DMS114 treated with DMSO at 0.1 percent for 48 hours (cell line): ENCODE measurements around the gene NTF4.
"Not testable (repeated sequence)": the region's sequence is repeated elsewhere in the genome, so short reads cannot be mapped to it uniquely, and the experiment has no call there.

ENCODE experiments used
- DNase-seq: peaks from one replicate; lab custom pipeline; 2025; ENCODE audit not compliant: unreplicated experiment; lab: John Stamatoyannopoulos, UW

The NTF4 gene

DNA sequence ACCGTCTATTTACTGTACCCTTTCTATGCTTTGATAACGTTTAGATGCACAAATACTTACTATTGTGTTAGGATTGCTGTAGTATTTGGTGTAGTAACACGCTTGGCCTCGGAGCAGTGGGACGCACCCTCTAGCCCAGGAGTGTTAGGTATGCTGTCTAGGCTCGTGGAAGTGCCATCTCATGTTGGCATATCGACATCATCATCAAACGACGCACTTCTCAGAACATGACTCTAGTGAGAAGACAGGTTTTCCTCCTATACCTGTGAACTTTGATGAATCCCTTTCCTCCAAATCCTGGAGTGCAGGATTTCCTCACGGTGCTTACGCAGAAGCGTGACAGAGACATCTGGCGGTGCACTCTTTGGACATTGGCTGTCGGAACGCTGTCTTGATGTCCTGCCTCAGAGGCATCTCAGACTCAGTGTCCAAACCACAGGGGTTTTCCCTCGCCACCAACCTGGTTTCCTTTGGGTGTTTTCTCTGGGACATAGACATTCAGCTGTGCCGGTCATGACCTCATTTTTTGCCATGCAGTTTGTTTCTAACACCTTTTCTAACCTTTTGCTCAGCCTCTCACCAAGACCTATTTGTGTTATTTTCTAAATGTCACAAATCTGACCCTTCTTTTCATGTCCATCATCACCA, 26.9 kb upstream of the NTF4 start:
- no peak for DNase-seq

DNA sequence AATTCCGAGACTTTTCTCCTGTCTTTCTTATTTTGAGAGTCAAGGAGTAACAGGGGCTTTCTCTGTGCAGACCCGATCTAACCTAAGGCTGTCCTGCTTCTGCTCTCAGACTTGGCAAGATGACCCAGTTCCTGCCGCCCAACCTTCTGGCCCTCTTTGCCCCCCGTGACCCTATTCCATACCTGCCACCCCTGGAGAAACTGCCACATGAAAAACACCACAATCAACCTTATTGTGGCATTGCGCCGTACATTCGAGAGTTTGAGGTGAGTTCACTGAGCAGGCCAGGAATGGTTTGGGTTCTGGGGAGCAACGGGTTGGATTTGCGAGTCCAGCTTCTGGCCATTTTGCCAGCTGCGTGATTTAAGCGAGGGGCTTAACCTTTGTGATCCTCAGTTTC, 21.7 kb upstream of the NTF4 start:
- no peak for DNase-seq

- DNase-seq: no peak
Observed at GRCh38 chr19:49085868-49086232, 21.2 kb upstream of the NTF4 start.

GRCh38 chr19:49085020-49085867, 20.6 kb upstream of the NTF4 start, which contains the start of gene SNRNP70:
Gene SNRNP70 (plus strand): TSS chr19:49085451. CDS start chr19:49086415, 964 bp downstream.
- peak; percentile 91 for DNase-seq

DNA sequence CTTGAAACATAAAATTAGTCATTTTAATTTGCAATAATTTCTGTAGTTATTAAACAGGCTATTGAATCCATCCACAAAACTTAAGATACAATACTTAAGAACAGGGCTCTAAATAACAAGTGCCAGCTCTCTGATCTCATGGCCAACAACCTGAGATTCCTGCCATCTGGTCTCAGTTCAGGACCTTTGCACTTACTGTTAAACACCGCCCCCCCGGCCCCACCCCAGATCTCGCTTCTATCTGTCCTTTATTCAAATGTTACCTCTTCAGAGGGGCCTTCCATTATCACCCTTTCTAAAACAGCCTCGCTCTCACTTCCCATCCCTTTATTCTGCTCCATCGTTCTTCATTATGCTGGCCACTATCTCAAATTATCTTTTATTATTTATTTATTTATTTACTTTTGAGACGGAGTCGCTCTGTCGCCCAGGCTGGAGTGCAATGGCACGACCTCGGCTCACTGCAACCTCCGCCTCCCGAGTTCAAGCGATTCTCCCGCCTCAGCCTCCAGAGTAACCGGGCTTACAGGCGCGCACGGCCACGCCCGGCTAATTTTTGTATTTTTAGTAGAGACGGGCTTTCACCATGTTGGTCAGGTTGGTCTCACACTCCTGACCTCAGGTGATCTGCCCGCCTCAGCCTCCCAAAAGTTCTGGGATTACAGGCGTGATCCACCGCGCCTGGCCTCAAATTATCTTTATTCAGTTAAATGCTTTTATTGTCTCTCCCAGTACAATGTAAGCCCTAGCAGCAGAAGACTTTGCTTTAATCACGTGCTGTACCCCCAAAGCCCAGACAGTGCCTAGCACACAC, 19.8 kb upstream of the NTF4 start:
- no peak for DNase-seq

DNA sequence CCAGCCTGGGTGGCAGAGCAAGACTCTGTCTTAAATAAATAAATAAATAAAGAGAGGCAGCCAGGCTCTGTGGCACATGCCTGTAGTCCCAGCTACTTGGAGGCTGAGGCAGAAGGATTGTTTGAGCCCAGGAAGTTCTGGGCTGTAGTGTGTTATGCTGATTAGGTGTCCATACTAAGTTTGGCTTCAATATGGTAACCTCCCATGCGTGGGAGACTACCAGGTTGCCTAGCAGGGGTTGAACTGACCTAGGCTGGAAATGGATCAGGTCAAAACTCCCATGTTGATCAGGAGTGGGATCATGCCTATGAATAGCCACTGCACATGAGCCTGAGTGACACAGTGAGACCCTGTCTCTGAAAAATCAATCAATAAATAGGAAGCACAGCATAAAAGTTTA, 16.7 kb upstream of the NTF4 start:
- DNase-seq: no peak

DNA sequence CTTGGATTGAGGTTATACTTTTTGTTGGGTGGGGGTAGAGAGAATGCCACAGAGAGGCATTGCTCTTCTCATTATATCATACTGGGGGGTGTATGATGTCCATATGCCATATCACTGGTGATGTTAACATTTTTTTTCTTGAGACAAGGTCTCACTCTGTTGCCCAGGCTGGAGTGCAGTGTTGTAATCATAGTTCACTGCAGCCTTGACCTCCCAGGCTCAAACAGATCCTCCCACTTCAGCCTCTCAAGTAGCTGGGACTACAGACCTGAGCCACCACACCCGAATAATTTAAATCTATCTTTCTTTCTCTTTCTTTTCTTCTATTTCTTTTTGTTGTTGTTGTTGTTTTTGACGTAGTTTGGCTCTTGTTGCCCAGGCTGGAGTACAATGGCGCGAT, 15.8 kb upstream of the NTF4 start:
- DNase-seq: no peak

- not testable (repeated sequence) for DNase-seq
Observed at GRCh38 chr19:49074869-49075268, 10.3 kb upstream of the NTF4 start.

DNA sequence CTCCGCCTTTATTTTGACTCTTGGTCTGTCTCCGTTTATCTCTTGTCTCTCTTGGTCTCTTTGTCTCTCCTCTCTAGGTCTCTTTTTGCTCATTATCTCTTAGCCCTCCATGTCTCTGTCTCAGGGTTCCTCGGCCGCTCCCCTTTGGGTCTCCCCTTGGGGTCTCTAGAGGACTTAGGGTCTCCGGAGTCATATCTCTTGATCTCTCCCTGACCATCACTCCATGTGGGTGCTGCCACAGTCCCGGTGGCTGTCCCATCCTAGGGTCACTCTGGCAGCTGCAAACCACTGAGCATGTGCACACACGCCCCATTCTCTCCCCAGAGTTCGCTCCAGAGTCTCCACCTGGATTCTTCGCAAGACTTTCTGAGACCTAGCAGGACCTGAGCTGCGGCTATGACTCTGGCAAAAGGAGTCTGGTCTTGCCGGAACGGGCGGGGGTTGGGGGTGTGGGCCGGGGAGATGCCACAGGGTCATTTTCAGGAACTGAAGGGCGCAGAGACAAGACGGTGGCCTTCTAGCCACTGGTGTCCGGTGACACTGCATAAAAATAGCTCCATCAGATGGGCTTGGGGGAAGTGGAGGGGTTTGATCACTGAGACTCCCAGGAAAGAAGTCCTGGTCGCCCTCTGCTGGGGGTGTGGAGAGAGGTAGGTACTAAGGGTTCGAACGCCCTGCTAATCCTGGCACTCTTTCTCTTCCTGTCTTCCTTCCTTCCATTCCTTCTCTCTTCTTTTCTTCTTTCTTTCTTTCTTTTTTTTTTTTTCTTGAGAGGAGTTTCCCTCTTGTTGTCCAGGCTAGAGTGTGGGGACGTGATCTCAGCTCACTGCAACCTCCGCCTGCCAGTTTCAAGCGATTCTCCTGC, 9.1 kb upstream of the NTF4 start:
- no peak for DNase-seq

DNA sequence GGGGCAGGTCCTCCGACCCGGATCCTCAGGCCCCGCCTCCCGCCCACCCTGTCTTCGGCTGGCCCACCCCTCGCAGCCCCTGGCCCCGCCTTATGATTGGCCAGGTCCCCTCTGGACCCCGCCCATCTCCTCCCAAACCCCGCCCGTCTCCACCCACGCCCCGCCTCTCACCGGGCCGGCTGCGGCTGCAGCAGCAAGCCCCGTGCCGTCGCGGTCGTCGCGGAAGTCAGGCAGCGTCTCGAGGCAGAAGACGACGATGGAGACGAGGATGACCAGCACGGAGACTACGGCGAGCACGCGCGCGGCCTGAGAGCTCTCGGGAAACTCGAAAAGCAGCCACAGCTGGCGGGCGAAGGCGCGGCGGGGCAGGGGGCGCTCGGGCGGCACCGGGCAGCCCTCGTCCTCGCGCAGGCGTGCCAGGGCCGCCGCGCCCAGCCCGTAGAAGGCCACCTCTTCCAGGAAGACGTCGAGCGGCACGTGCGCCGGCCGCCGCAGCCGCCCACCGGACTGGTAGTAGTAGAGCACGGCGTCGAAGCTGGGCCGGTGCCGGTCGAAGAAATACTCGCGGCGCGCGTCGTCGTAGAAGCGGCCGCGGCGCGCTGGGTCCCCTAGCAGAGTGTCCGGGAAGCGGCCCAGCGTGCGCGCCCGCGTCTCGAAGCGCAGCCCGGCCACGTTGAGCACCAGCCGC, 7.4 kb upstream of the NTF4 start:
- no peak for DNase-seq

DNA sequence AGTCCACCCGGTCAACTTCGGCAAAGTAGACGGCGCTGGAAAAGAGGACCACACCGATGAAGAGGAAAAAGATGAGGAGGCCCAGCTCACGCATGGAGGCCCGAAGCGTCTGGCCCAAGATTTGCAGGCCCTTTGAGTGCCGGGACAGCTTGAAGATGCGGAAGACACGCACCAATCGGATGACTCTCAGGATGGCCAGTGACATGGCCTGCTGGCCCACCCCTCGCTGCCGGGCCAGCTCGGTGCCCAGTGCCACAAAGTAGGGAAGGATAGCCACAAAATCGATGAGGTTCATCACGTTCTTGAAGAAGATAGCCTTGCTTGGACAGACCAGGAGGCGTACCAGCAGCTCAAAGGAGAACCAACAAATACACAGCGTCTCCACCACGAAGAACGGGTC, 5.8 kb upstream of the NTF4 start:
- DNase-seq: no peak

- DNase-seq: no peak
Observed at GRCh38 chr19:49069026-49069425, 4.4 kb upstream of the NTF4 start.

DNA sequence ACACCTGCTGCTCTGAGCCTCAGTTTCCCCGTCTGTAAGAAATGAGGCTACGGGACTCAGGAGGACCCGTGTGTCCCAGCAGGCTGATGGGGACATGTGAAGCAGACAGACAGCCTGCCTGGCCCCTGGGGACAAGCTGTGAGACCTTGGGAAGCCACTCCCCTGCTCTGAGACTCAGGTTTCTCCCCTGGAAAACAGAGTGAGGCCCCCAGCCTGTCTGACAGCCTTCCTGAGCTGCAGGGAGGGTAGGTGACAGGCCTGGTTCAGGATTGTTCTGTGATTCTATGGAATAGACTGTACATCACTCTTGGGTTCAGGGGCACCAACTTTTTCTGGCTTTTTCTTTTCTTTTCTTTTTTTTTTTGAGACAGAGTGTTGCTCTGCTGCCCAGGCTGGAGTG, 2.9 kb upstream of the NTF4 start:
- DNase-seq: no peak

DNA sequence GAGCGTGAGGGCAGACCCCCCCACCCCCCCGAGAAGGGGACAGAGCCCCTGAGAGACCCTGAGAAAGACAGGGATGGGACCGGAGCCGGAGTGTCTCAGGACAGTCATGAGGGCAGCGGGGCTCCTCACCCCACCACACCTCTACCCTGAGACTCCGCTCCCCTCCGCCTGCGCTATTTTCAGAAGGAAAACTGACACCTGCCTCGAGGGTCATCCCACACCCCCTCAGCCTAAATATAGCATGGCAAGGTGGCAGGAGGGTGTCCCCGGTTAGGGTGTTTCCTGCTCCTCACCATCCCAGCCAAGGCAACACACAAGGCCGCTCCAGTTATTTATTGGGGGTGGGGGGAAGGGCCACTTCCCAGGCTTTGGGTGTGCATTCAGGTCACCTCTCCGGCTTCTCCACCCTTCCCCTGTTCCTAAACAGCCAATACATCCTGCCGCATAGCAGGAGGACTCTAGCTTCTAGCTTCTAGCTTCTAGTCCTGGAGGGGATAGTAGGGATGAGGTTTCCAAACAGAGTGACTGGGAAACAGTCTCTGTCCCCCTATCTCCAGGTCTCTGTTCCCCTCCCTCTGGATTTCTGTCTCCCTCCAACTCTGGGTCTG, 1.4 kb upstream of the NTF4 start:
- no peak for DNase-seq

GRCh38 chr19:49064029-49064629, 489 bp downstream of the NTF4 start:
- no peak for DNase-seq

GRCh38 chr19:49061445-49061844, 3.2 kb downstream of the NTF4 start:
- no peak for DNase-seq

GRCh38 chr19:49061000-49061399, 3.6 kb downstream of the NTF4 start:
- DNase-seq: no peak

DNA sequence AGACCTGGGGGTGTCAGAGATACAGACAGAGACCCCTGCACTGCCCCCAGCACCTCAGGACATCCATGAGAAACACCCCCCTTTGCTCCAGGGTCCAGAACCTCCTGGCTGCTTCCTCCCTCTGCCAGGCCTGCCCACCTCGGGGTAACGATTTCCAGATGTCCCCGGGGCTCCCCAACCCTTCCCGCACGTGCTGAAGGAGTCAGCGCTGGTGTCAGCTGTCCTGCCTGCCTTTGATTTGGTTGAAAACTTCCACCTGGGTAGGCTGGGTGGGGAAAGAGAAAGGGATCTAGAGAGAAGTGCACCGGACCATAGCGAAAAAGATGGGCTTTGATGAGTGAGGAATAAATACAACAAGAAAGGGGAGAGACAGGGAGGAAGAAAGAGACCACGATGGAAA, 5.6 kb downstream of the NTF4 start:
- no peak for DNase-seq

- DNase-seq: no peak
Observed at GRCh38 chr19:49058562-49058961, 6.1 kb downstream of the NTF4 start.
